ENCODE results near the gene CLEC7A. TPM values are rescaled to one million over a fixed set of nuclear protein-coding genes. Genes with fewer than 3 reads are reported as not detected.

Gene CLEC7A
- total RNA-seq, 2 experiments from 2014 or later: not detected

DNA sequence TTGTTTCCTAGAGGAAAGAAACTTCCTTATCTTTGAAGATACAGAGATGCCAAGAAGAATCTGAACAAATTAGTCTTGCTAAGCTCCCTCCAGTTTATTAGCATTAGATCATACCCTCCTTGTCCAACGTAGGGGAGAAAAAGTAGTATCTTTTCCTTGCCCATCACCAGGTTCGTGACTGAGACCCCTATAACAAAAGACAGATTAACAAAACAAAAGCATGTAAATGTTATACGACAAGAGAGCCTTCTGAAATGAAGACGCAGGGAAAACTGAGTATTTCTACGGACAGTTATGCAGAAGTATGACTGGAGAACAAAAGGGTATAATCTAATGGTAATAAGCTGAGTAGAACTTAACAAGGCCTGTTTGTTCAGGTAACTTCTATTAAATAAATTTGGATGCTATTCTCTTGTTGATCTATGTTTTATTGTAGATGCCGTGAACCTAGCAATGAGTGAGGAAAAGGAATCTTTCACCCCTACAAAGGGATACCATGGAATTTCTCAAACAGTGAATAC lies 2.9 kb upstream of the CLEC7A start:
- Mint-ChIP-seq H3K27ac (no peak overlapping the region), H3K36me3 (ENCODE audit: low read depth) (no peaks in the 10 kb centered on the region), H3K4me3 (no peak overlapping the region), H3K9me3 (no peaks in the 10 kb centered on the region), H3K27me3 (peaks cover 8% of the 10 kb centered on the region), H3K4me1 (ENCODE audit: low read depth) (peaks cover 13% of the 10 kb centered on the region)
- POLR2A ChIA-PET: no interaction called here
- TF ChIP-seq, protein P1, sequence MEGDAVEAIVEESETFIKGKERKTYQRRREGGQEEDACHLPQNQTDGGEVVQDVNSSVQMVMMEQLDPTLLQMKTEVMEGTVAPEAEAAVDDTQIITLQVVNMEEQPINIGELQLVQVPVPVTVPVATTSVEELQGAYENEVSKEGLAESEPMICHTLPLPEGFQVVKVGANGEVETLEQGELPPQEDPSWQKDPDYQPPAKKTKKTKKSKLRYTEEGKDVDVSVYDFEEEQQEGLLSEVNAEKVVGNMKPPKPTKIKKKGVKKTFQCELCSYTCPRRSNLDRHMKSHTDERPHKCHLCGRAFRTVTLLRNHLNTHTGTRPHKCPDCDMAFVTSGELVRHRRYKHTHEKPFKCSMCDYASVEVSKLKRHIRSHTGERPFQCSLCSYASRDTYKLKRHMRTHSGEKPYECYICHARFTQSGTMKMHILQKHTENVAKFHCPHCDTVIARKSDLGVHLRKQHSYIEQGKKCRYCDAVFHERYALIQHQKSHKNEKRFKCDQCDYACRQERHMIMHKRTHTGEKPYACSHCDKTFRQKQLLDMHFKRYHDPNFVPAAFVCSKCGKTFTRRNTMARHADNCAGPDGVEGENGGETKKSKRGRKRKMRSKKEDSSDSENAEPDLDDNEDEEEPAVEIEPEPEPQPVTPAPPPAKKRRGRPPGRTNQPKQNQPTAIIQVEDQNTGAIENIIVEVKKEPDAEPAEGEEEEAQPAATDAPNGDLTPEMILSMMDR (IDR thresholded peaks at IDR 0.05): no peak
- no peak for DNase-seq
- no peak for ATAC-seq
- intact Hi-C loops (cut with micrococcal nuclease): loop anchor here (10.0 kb wide), 2 partner anchors 188 to 388 kb away; no protein-coding TSS in a partner anchor
- CTCF ChIA-PET: interaction anchor here (1.0 kb wide), 2 partner anchors 20 to 35 kb away, joined by 3 read pairs; no protein-coding TSS in a partner anchor

DNA sequence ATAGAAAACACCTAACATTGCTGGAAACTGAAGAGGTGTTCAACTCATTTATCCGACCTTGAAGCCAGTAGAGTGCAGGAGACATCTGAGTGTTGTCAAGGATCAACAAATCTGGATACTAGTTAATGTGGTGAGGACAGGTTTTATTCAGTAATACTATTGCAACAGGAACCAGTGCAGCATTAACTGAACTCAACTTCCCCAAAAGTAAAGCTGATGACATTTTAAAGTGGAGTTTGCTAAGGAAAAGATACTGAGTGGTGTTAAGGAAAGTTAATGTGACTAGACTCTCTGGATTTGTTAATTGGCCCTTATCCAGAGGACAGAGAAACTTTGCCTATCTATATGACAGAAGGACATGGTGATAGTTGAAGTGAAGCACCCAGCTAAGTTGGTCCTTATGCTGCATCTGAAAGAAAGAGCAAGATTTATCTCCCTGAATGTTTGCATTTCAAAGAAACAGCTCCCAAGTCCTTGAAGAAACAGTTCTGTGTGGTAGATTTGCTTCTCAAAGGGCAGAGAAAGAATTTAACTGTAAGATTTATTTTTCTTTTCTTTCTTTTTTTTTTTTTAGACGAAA lies 1.2 kb upstream of the CLEC7A start:
- Mint-ChIP-seq H3K27me3 (peaks cover 8% of the 10 kb centered on the region), H3K4me1 (ENCODE audit: low read depth) (peaks cover 13% of the 10 kb centered on the region), H3K9me3 (no peaks in the 10 kb centered on the region), H3K27ac (no peak overlapping the region), H3K36me3 (ENCODE audit: low read depth) (no peaks in the 10 kb centered on the region), H3K4me3 (no peak overlapping the region)
- DNase-seq (no peak), ATAC-seq (no peak)
- TF ChIP-seq, protein P1 (IDR thresholded peaks at IDR 0.05): no peak
- ChIA-PET POLR2A (interaction anchor here (0.9 kb wide), 1 partner anchor 118 kb away, joined by 3 read pairs; no protein-coding TSS in a partner anchor), CTCF (interaction anchor here (1.0 to 2.2 kb wide), 3 partner anchors 8 to 22 kb away, joined by 3 to 13 read pairs (median 10); no protein-coding TSS in a partner anchor)
- intact Hi-C loops (cut with micrococcal nuclease): loop anchor here (10.0 kb wide), 2 partner anchors 186 to 386 kb away; no protein-coding TSS in a partner anchor

DNA sequence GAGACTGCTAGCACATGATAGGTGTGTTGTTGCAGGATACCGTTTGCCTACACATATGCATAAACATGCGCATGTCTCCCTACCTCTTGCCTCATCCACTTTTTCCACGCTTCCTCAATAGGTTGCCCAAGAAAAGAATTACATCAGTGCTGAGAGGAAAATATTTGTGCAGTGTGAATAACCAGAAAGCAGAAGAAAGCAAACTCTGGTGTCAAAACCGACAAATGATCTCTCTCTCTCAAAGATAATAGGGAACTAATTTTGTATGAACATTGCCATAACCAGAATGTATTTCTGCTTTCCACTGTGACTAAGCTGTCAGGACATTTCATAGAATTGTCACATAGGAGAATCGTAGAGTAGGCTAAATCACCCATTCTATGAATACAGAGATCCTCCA lies 1.3 kb downstream of the CLEC7A start:
- H3K27ac Mint-ChIP-seq: no peak overlapping the region
- H3K9me3 Mint-ChIP-seq: no peaks in the 10 kb centered on the region
- no peaks in the 10 kb centered on the region for H3K36me3 Mint-ChIP-seq (ENCODE audit: low read depth)
- DNase-seq (no peak), ATAC-seq (no peak)
- H3K27me3 Mint-ChIP-seq: peaks cover 10% of the 10 kb centered on the region
- H3K4me3 Mint-ChIP-seq: no peak overlapping the region
- peaks cover 13% of the 10 kb centered on the region for H3K4me1 Mint-ChIP-seq (ENCODE audit: low read depth)
- intact Hi-C loops (cut with micrococcal nuclease): loop anchor here (2.0 kb wide), 1 partner anchor 56 kb away; no protein-coding TSS in a partner anchor
- ChIA-PET POLR2A (interaction anchor here (1.5 kb wide), 1 partner anchor 12 kb away, joined by 3 read pairs; no protein-coding TSS in a partner anchor), CTCF (interaction anchor here (0.6 to 1.2 kb wide), 3 partner anchors 9 to 121 kb away, joined by 3 read pairs; no protein-coding TSS in a partner anchor)
- TF ChIP-seq, protein P1 (IDR thresholded peaks at IDR 0.05): no peak

DNA sequence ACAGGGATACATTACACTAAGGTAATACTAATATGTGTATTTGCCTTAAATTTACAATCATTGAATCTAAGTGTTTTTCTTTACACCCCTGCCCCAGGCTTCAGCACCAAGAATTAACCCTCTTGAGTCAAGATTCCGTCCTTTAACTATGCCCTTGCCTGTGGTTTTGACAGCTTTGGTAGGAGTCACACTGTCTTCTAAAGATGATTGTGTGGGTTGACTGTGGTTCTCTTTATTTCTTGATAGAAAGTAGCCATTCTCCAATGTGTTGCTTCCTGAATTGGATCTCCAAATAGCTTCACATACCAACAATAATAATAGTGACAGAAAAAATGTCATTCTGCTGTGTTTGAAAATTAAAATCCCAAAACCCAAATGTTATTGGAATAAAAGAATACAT lies 3.6 kb downstream of the CLEC7A start:
- intact Hi-C loops (cut with micrococcal nuclease): no loop called here
- CTCF ChIA-PET: no interaction called here
- Mint-ChIP-seq H3K36me3 (ENCODE audit: low read depth) (no peaks in the 10 kb centered on the region), H3K27ac (no peak overlapping the region), H3K4me3 (no peak overlapping the region), H3K9me3 (no peaks in the 10 kb centered on the region), H3K27me3 (peaks cover 8% of the 10 kb centered on the region), H3K4me1 (ENCODE audit: low read depth) (peaks cover 13% of the 10 kb centered on the region)
- DNase-seq: no peak
- POLR2A ChIA-PET: no interaction called here
- ATAC-seq: no peak
- TF ChIP-seq, protein P1 (IDR thresholded peaks at IDR 0.05): no peak

DNA sequence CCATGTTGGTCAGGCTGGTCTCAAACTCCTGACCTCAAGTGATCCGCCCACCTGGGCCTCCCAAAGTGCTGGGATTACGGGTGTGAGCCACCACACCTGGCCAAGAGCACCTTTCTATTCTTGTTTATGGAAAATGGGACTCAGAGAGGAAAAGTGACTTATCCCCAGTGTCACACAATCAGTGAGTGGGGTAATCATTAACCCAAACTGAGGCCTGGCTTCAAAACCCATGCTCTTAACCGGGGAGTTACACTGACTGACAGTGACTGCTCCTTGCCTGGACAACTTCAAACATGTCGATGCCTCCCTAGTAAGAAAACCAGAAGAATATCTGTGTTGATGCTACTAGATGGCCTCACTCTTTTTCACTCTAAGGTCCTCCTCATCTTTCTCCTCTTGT lies 7.3 kb downstream of the CLEC7A start:
- intact Hi-C loops (cut with micrococcal nuclease): no loop called here
- CTCF ChIA-PET: no interaction called here
- H3K27ac Mint-ChIP-seq: no peak overlapping the region
- DNase-seq (no peak), ATAC-seq (no peak)
- TF ChIP-seq, protein P1 (IDR thresholded peaks at IDR 0.05): no peak
- H3K9me3 Mint-ChIP-seq: no peaks in the 10 kb centered on the region
- H3K27me3 Mint-ChIP-seq: peaks cover 4% of the 10 kb centered on the region
- H3K4me1 Mint-ChIP-seq (ENCODE audit: low read depth): no peaks in the 10 kb centered on the region
- no peak overlapping the region for H3K4me3 Mint-ChIP-seq
- H3K36me3 Mint-ChIP-seq (ENCODE audit: low read depth): no peaks in the 10 kb centered on the region
- POLR2A ChIA-PET: no interaction called here

Data from activated CD8-positive, alpha-beta T cell treated with anti-CD3 and anti-CD28 coated beads for 36 hours (primary cell).